ENCODE results near the gene AUTS2.

DNA sequence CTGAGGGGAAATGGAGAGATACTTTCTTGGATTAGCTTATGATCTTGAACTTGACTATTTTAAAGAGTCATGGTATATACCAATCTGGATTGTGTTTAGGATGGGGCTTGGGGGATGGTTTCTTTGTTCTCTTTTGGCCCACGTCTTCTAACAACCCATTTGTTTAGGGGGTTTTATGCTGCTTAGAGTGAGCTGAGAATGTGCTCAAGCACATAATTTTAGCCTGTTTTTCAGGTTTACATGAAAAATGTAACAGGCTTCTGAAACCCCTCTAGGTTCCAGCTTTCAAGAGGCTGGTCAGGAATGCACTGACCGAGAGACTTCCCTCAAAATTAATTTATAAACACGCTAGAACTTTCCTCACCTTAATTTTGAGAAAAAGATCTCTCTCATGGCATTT lies 94.3 kb downstream of the AUTS2 start:
- TF ChIP-seq JUN (IDR thresholded peaks at IDR 0.05; ENCODE audit: borderline replicate concordance, low read depth, low read length): no peak
- TF ChIP-seq JUN (CRISPR knock-in tag; IDR thresholded peaks at IDR 0.05; ENCODE audit: borderline replicate concordance): no peak
- no peak for TF ChIP-seq TRIM28 (IDR thresholded peaks at IDR 0.05)
- TF ChIP-seq NR1H2 (CRISPR knock-in tag; IDR thresholded peaks at IDR 0.05): no peak
- no peak for TF ChIP-seq POLR2A (conservative IDR thresholded peaks at IDR 0.05)
- no peak for TF ChIP-seq NR2C2 (CRISPR knock-in tag; IDR thresholded peaks at IDR 0.05)
- no peak for TF ChIP-seq NR2C2 (tag; IDR thresholded peaks at IDR 0.05)
- no peak for TF ChIP-seq ATF7 (IDR thresholded peaks at IDR 0.05)
- TF ChIP-seq, protein P1, sequence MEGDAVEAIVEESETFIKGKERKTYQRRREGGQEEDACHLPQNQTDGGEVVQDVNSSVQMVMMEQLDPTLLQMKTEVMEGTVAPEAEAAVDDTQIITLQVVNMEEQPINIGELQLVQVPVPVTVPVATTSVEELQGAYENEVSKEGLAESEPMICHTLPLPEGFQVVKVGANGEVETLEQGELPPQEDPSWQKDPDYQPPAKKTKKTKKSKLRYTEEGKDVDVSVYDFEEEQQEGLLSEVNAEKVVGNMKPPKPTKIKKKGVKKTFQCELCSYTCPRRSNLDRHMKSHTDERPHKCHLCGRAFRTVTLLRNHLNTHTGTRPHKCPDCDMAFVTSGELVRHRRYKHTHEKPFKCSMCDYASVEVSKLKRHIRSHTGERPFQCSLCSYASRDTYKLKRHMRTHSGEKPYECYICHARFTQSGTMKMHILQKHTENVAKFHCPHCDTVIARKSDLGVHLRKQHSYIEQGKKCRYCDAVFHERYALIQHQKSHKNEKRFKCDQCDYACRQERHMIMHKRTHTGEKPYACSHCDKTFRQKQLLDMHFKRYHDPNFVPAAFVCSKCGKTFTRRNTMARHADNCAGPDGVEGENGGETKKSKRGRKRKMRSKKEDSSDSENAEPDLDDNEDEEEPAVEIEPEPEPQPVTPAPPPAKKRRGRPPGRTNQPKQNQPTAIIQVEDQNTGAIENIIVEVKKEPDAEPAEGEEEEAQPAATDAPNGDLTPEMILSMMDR (IDR thresholded peaks at IDR 0.05 in 2 of 3, conservative IDR thresholded peaks at IDR 0.05 in 1 of 3; ENCODE audit: insufficient read depth in 2 of 3, low read depth in 1 of 3, low read length in 3 of 3): no peak
- no peak for TF ChIP-seq RAD21 (CRISPR knock-in tag; conservative IDR thresholded peaks at IDR 0.05 in 1 of 2, IDR thresholded peaks at IDR 0.05 in 1 of 2)
- TF ChIP-seq DPF2 (IDR thresholded peaks at IDR 0.05): no peak
- TF ChIP-seq ZNF274 (IDR thresholded peaks at IDR 0.05; ENCODE audit: borderline replicate concordance, low read depth, low read length): no peak
- TF ChIP-seq ZNF780A (CRISPR knock-in tag; IDR thresholded peaks at IDR 0.05): no peak
- no peak for TF ChIP-seq ZNF184 (CRISPR knock-in tag; IDR thresholded peaks at IDR 0.05)
